Suprapubic skin (tissue), 4 donors: Measurements from ENCODE around the gene PTPRN2.

Source experiments
- CTCF ChIP-seq, 2 donors: fragments of 200-600 bp in 1 of 2; fragments of 450-650 bp in 1 of 2; sonication (generic) in 1 of 2; IDR thresholded peaks; one replicate each; pipeline ENCODE4 v1.5.1; 2016 to 2019; ENCODE audit warnings: antibody characterized with exemption in 2 of 2, mild to moderate bottlenecking in 1 of 2, moderate library complexity in 1 of 2
- EP300 ChIP-seq: sonication (generic); formaldehyde crosslinking; IDR thresholded peaks from one replicate; pipeline ENCODE4 v1.6.1; 2017; ENCODE audit warnings: antibody characterized with exemption
- POLR2A ChIP-seq, 2 donors: fragments of 450-650 bp; IDR thresholded peaks; one replicate each; pipeline ENCODE4 v1.6.1; 2017; ENCODE audit warnings: antibody characterized with exemption in 2 of 2, mild to moderate bottlenecking in 2 of 2, moderate library complexity in 2 of 2
- POLR2AphosphoS5 ChIP-seq, 3 donors: sonication (generic); formaldehyde crosslinking; IDR thresholded peaks; one replicate each; pipeline ENCODE4 v1.6.1; 2017; ENCODE audit warnings: antibody characterized with exemption in 3 of 3

- no peak for TF ChIP-seq EP300
- TF ChIP-seq POLR2A (IDR thresholded peaks at IDR 0.05), result no peak
- no peak for TF ChIP-seq CTCF (IDR thresholded peaks at IDR 0.05)
- no peak for TF ChIP-seq POLR2AphosphoS5 (IDR thresholded peaks at IDR 0.05)
These were observed 750.6 kb downstream of the PTPRN2 start for GRCh38 chr7:157837047-157837446.
